ENCODE measurements around the gene BAD. TPM values are rescaled to one million over a fixed set of nuclear protein-coding genes. Genes with fewer than 3 reads are reported as not detected.
A peak's percentile ranks its signal among the peaks of the same experiment; 100 is the strongest.
"Not testable (repeated sequence)": the region's sequence is repeated elsewhere in the genome, so short reads cannot be mapped to it uniquely, and the experiment has no call there.

Gene BAD
- total RNA-seq, 1 experiment from 2014 or later = 34.7 TPM

DNA sequence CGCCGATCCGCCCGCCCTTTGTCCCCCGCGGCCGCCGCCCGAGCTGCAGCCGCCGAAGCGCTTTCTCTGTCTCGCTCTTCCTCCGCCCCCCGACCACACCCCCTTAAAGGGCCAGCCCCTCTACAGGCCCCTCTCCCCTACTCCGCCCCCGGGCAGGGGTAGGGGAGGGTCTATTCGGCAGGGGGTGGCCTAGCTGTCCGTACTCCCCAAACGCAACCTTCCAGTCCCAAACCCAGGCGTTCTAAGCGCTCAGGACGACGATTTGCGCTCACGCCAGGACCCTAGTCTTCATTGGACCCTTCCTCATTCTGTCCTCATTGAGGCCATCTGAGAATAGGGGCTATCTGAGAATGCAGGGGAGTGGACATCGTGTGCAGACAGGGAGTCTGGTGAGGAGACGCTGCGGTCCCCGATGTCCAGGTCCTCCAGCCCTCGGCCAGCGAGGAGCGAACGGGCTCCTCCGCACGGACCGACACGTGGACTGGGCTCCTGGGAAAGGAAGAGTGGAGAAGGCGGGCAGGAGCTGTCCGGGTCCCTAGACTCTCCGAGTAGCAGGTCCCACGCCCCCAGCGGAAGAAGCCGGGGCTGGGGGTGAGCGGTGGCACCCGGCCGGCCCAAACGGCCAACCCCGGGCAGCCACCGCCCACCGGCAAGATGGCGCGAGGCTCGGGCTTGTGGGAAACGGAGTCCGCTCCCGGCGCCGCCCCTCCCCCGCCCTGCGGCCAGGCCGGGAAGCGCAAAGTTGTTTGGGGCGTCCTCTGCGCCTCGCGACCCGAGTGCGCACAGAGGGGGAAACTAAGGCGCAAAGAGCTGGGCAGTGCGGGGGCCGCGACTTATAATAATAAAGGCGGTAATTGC lies 37.4 kb downstream of the BAD start, which contains the start of gene PPP1R14B (continued):
- TF ChIP-seq ZBTB43 (CRISPR knock-in tag; IDR thresholded peaks at IDR 0.05) (no peak; the same call in 1 of the 2 replicates), ZNF416 (CRISPR knock-in tag; IDR thresholded peaks at IDR 0.05) (0 out of 2 replicates have a peak, but pooled peaks have one; percentile 55), GABPB1 (CRISPR knock-in tag; IDR thresholded peaks at IDR 0.05) (no peak), IRF1 (CRISPR knock-in tag; IDR thresholded peaks at IDR 0.05) (peak; percentile 35; the same call in 1 of the 2 replicates), TP53 (CRISPR knock-in tag; IDR thresholded peaks at IDR 0.05) (0 out of 2 replicates have a peak, but pooled peaks have one; percentile 42)
- TF ChIP-seq, protein P1, sequence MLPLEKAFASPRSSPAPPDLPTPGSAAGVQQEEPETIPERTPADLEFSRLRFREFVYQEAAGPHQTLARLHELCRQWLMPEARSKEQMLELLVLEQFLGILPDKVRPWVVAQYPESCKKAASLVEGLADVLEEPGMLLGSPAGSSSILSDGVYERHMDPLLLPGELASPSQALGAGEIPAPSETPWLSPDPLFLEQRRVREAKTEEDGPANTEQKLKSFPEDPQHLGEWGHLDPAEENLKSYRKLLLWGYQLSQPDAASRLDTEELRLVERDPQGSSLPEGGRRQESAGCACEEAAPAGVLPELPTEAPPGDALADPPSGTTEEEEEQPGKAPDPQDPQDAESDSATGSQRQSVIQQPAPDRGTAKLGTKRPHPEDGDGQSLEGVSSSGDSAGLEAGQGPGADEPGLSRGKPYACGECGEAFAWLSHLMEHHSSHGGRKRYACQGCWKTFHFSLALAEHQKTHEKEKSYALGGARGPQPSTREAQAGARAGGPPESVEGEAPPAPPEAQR (CRISPR knock-in tag; IDR thresholded peaks at IDR 0.05) = no peak
- TF ChIP-seq, protein P2, sequence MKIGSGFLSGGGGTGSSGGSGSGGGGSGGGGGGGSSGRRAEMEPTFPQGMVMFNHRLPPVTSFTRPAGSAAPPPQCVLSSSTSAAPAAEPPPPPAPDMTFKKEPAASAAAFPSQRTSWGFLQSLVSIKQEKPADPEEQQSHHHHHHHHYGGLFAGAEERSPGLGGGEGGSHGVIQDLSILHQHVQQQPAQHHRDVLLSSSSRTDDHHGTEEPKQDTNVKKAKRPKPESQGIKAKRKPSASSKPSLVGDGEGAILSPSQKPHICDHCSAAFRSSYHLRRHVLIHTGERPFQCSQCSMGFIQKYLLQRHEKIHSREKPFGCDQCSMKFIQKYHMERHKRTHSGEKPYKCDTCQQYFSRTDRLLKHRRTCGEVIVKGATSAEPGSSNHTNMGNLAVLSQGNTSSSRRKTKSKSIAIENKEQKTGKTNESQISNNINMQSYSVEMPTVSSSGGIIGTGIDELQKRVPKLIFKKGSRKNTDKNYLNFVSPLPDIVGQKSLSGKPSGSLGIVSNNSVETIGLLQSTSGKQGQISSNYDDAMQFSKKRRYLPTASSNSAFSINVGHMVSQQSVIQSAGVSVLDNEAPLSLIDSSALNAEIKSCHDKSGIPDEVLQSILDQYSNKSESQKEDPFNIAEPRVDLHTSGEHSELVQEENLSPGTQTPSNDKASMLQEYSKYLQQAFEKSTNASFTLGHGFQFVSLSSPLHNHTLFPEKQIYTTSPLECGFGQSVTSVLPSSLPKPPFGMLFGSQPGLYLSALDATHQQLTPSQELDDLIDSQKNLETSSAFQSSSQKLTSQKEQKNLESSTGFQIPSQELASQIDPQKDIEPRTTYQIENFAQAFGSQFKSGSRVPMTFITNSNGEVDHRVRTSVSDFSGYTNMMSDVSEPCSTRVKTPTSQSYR (CRISPR knock-in tag; IDR thresholded peaks at IDR 0.05) = peak; percentile 69; the same call in 1 of the 2 replicates
- TF ChIP-seq, protein P3, sequence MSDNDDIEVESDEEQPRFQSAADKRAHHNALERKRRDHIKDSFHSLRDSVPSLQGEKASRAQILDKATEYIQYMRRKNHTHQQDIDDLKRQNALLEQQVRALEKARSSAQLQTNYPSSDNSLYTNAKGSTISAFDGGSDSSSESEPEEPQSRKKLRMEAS (CRISPR knock-in tag; IDR thresholded peaks at IDR 0.05) = peak; percentile 77
- TF ChIP-seq, protein P4, sequence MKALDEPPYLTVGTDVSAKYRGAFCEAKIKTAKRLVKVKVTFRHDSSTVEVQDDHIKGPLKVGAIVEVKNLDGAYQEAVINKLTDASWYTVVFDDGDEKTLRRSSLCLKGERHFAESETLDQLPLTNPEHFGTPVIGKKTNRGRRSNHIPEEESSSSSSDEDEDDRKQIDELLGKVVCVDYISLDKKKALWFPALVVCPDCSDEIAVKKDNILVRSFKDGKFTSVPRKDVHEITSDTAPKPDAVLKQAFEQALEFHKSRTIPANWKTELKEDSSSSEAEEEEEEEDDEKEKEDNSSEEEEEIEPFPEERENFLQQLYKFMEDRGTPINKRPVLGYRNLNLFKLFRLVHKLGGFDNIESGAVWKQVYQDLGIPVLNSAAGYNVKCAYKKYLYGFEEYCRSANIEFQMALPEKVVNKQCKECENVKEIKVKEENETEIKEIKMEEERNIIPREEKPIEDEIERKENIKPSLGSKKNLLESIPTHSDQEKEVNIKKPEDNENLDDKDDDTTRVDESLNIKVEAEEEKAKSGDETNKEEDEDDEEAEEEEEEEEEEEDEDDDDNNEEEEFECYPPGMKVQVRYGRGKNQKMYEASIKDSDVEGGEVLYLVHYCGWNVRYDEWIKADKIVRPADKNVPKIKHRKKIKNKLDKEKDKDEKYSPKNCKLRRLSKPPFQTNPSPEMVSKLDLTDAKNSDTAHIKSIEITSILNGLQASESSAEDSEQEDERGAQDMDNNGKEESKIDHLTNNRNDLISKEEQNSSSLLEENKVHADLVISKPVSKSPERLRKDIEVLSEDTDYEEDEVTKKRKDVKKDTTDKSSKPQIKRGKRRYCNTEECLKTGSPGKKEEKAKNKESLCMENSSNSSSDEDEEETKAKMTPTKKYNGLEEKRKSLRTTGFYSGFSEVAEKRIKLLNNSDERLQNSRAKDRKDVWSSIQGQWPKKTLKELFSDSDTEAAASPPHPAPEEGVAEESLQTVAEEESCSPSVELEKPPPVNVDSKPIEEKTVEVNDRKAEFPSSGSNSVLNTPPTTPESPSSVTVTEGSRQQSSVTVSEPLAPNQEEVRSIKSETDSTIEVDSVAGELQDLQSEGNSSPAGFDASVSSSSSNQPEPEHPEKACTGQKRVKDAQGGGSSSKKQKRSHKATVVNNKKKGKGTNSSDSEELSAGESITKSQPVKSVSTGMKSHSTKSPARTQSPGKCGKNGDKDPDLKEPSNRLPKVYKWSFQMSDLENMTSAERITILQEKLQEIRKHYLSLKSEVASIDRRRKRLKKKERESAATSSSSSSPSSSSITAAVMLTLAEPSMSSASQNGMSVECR (CRISPR knock-in tag; IDR thresholded peaks at IDR 0.05; ENCODE audit: borderline replicate concordance) = peak; percentile 77; the same call in 1 of the 2 replicates

DNA sequence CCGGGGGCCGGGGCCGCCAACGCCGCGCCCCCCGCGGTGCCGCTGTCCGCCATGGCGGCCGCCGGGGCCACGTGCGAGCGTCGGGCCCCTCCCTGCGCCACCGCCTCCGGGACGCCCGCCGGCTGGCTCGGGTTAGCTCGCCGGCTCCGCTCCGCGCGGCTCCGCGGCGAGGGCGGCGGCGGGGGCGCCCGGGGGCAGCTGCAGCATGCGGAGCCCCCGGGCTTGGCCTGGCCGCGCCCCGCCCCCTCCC lies 37.9 kb downstream of the BAD start:
- H3K4me3 Mint-ChIP-seq = peak overlapping the region; percentile 88
- DNase-seq (ENCODE audit: low spot score); H3K36me3 Mint-ChIP-seq; H3K27ac Mint-ChIP-seq; ATAC-seq; H3K27me3 Mint-ChIP-seq (ENCODE audit: low read depth); H3K9me3 Mint-ChIP-seq: not testable (repeated sequence)
- POLR2A ChIA-PET = interaction anchor here (0.7 to 1.7 kb wide), 5 partner anchors 20 to 464 kb away, joined by 3 to 7 read pairs (median 3); partner anchors contain the start of genes NUDT22 and TRPT1
- H3K4me1 Mint-ChIP-seq = peaks cover 50% of the 10 kb centered on the region
- CTCF ChIA-PET = interaction anchor here (0.8 to 2.1 kb wide), 8 partner anchors 21 to 108 kb away, joined by 3 to 11 read pairs (median 6); partner anchors contain the start of genes ESRRA, NUDT22 and TRPT1
- TF ChIP-seq TP53 (CRISPR knock-in tag; IDR thresholded peaks at IDR 0.05) (0 out of 2 replicates have a peak, but pooled peaks have one; percentile 20), USF2 (CRISPR knock-in tag; IDR thresholded peaks at IDR 0.05) (peak; percentile 35; the same call in 1 of the 2 replicates), ZNF416 (CRISPR knock-in tag; IDR thresholded peaks at IDR 0.05) (peak; percentile 10; the same call in 1 of the 2 replicates)
